H1 (cell line): ENCODE results near the gene RERG. TPM values are rescaled to one million over a fixed set of nuclear protein-coding genes. Genes with fewer than 3 reads are reported as not detected.

Source experiments
- ATF2 ChIP-seq: IDR thresholded peaks from 2 replicates; pipeline ENCODE4 v1.6.1; 2012; ENCODE audit warnings: low read length, inconsistent platforms
- polyA plus RNA-seq, 7 experiments: library from polyadenylated mRNA; depleted of rRNA in 3 of 7; stranded (reverse) in 5 of 7; unstranded in 2 of 7; fragments of >200 nt in 5 of 7; fragments of 200-250 nt in 2 of 7; gene quantifications; 1 replicate in 5 of 7; 2 replicates in 1 of 7; 4 replicates in 1 of 7; pipeline versions ENCODE4 v1.2.1 to v1.2.3, GENCODE V29; 2011 to 2013; ENCODE audit warnings: missing spikeins in 2 of 7, mixed read lengths in 2 of 7
- total RNA-seq: library from RNA; stranded (reverse); fragmentation: NEBNext Ultra II Directional; extraction: Animal tissue kit (Norgen Biotek cat#: 25700); gene quantifications from 2 replicates; pipeline ENCODE4 v1.2.1, GENCODE V29; 2021
- TF ChIP-seq, protein P1 (sequence below): IDR thresholded peaks from 2 replicates; pipeline ENCODE4 v1.6.1; 2011; ENCODE audit warnings: low read length, improper control_type of control experiment

Gene RERG
- total and polyA plus RNA-seq, 2 of the 8 experiments (the other 6 are each of a cell fraction or from before 2014, with no cell fraction given), result 0.12 to 0.86 TPM

- no peak for TF ChIP-seq ATF2
- TF ChIP-seq, protein P1, sequence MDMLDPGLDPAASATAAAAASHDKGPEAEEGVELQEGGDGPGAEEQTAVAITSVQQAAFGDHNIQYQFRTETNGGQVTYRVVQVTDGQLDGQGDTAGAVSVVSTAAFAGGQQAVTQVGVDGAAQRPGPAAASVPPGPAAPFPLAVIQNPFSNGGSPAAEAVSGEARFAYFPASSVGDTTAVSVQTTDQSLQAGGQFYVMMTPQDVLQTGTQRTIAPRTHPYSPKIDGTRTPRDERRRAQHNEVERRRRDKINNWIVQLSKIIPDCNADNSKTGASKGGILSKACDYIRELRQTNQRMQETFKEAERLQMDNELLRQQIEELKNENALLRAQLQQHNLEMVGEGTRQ, result no peak
These were observed 47.1 kb upstream of the RERG start (continued) for GRCh38 chr12:15268309-15268708.
